ENCODE measurements around the gene UBAC2. TPM values are rescaled to one million over a fixed set of nuclear protein-coding genes. Genes with fewer than 3 reads are reported as not detected.

The UBAC2 gene
- total and polyA plus RNA-seq, 2 donors (not counting 3 experiments of a cell fraction or from before 2014, with no cell fraction given) = 45.7 to 54.4 TPM

DNA sequence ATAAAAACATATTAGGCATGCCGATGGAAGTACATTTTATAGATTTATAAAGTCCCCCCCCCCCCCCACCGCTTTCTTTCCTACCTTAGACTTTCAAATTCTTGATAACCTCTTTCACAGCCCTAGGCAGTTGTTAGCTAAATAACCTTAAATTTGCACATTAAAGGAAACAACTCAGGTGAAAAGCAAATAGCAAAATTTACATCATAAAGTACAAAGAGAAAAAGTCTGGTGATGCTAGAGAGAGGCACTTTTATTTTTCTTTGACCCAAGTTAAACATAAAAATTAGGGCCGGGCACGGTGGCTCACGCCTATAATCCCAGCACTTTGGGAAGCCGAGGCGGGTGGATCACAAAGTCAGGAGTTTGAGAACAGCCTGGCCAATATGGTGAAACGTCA, 15.0 kb upstream of the UBAC2 start:
- FAIRE-seq = no peak

DNA sequence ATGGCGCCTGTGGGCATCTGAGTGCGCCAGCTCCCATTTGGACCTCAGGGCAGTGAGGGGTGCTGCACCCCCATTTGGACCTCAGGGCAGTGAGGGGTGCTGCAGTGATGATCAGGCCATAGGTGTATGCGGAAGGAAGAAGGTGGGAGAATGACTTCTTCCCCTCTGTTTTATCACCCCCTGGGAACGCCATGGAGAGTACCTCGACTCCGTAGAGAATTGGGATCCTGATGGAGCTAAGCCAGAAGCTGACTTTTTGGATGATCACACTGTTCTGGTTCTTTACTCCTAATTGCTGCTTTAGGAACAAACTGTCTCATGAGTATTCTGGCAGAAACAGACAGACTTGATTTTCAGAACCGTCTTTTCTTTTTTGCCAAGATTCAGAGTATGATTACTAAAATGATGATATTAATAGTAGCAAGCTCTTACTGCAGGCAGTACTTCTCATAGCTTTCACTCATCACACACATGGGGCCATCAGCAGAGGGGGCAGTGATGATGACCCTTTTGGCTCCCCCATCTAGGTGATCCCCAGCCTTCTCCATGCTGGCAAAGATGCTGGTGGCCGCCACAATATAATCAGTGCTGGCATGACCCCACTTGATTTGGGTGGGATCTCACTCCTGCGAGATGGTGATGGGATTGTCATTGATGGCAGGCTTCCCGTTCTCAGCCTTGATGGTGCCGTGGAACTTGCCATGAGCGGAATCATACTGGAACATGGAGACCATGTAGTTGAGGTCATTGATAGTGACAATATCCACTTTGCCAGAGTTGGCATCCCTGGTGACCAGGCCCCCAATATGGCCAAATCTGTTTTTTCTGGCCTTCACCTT, 10.3 kb upstream of the UBAC2 start:
- Histone ChIP-seq H3K4me2 (ENCODE audit: insufficient read depth, low read length) (no peak overlapping the region), H3K79me2 (ENCODE audit: control insufficient read depth, insufficient read depth, low read length) (no peaks in the 10 kb centered on the region), H3K27ac (ENCODE audit: insufficient read depth, low read depth, low read length) (no peak overlapping the region), H4K20me1 (replicated peaks; ENCODE audit: control insufficient read depth, extremely low read depth, insufficient read depth, low read length) (no peaks in the 10 kb centered on the region), H3K9me3 (replicated peaks; ENCODE audit: control insufficient read depth, insufficient read depth, low read length) (no peaks in the 10 kb centered on the region), H3K4me1 (ENCODE audit: control insufficient read depth, extremely low read depth, insufficient read depth, low read length) (no peaks in the 10 kb centered on the region), H3K27me3 (ENCODE audit: control insufficient read depth in 2 of 2, insufficient read depth in 2 of 2, low read length in 2 of 2) (peaks cover 2 to 5% of the 10 kb centered on the region in 2 experiments), H3K9me1 (replicated peaks; ENCODE audit: control insufficient read depth, extremely low read depth, insufficient read depth, low read length) (no peaks in the 10 kb centered on the region), H2AFZ (ENCODE audit: low read depth, low read length) (no peak overlapping the region), H3K36me3 (ENCODE audit: control insufficient read depth in 2 of 2, extremely low read depth in 1 of 2, insufficient read depth in 2 of 2, low read length in 2 of 2) (no peaks in the 10 kb centered on the region), H3K9ac (replicated peaks; ENCODE audit: extremely low read depth, insufficient read depth, low read length) (no peak overlapping the region), H3K4me3 (replicated peaks in 1 of 3; ENCODE audit: insufficient read depth in 1 of 3, low read depth in 1 of 3, low read length in 3 of 3) (no peak overlapping the region)
- FAIRE-seq (no peak), DNase-seq (ENCODE audit: low read depth, low spot score) (no peak)
- intact Hi-C loops (cut with micrococcal nuclease) (no loop called here), dilution Hi-C loops (cut with MboI; ENCODE audit: extremely low pct_ligation_motif_present, low sequenced_read_pairs) (no loop called here)
- CTCF ChIA-PET = interaction anchor here (1.2 kb wide), 2 partner anchors 9 to 11 kb away, joined by 3 read pairs; partner anchors contain the start of gene UBAC2
- POLR2A ChIA-PET = no interaction called here
- no peak for TF ChIP-seq POLR2AphosphoS5 (IDR thresholded peaks at IDR 0.05; ENCODE audit: insufficient read depth, low read depth, low read length)
- no TSS peak for BruUV-seq (replicated peaks)

More for the DNA sequence above, 15.0 kb upstream of the UBAC2 start:
- POLR2A ChIA-PET = no interaction called here
- TF ChIP-seq GATA2 (IDR thresholded peaks at IDR 0.05; ENCODE audit: insufficient read depth, insufficient read length, low read depth, low read length) = no peak
- Histone ChIP-seq H3K79me2 (ENCODE audit: control insufficient read depth, insufficient read depth, low read length) (no peaks in the 10 kb centered on the region), H3K4me1 (ENCODE audit: control insufficient read depth, extremely low read depth, insufficient read depth, low read length) (no peaks in the 10 kb centered on the region), H3K27me3 (ENCODE audit: control insufficient read depth in 2 of 2, insufficient read depth in 2 of 2, low read length in 2 of 2) (no peaks in the 10 kb centered on the region), H2AFZ (ENCODE audit: low read depth, low read length) (no peak overlapping the region), H3K9me1 (replicated peaks; ENCODE audit: control insufficient read depth, extremely low read depth, insufficient read depth, low read length) (no peaks in the 10 kb centered on the region), H3K9ac (replicated peaks; ENCODE audit: extremely low read depth, insufficient read depth, low read length) (no peak overlapping the region), H4K20me1 (replicated peaks; ENCODE audit: control insufficient read depth, extremely low read depth, insufficient read depth, low read length) (no peaks in the 10 kb centered on the region), H3K4me2 (ENCODE audit: insufficient read depth, low read length) (no peak overlapping the region), H3K4me3 (replicated peaks in 1 of 3; ENCODE audit: insufficient read depth in 1 of 3, low read depth in 1 of 3, low read length in 3 of 3) (no peak overlapping the region), H3K36me3 (ENCODE audit: control insufficient read depth in 2 of 2, extremely low read depth in 1 of 2, insufficient read depth in 2 of 2, low read length in 2 of 2) (no peaks in the 10 kb centered on the region), H3K27ac (ENCODE audit: insufficient read depth, low read depth, low read length) (no peak overlapping the region), H3K9me3 (replicated peaks; ENCODE audit: control insufficient read depth, insufficient read depth, low read length) (no peaks in the 10 kb centered on the region)
- intact Hi-C loops (cut with micrococcal nuclease) = no loop called here
- dilution Hi-C loops (cut with MboI; ENCODE audit: extremely low pct_ligation_motif_present, low sequenced_read_pairs) = no loop called here
- CTCF ChIA-PET = interaction anchor here (1.6 to 4.1 kb wide), 4 partner anchors 9 to 252 kb away, joined by 5 to 21 read pairs (median 6); partner anchors contain the start of gene UBAC2
- BruUV-seq (replicated peaks) = no TSS peak
- no peak for DNase-seq (ENCODE audit: low read depth, low spot score)
